Parathyroid adenoma (tissue), 2 donors: ENCODE results near the gene POU6F2.

Experiments
- H2AFZ ChIP-seq: fragments of 300-600 bp; sonication (generic); one replicate; pipeline ENCODE4 v1.7.0; 2017; ENCODE audit warnings: antibody characterized with exemption, mild to moderate bottlenecking
- H3K27ac ChIP-seq: fragments of 300-600 bp; sonication (generic); one replicate; pipeline ENCODE4 v1.7.0; 2017
- H3K27me3 ChIP-seq: fragments of 300-600 bp; sonication (generic); one replicate; pipeline ENCODE4 v1.7.0; 2017; ENCODE audit warnings: low read length; ENCODE audit not compliant: control insufficient read depth, insufficient read depth
- H3K36me3 ChIP-seq: fragments of 300-600 bp; sonication (generic); one replicate; pipeline ENCODE4 v1.7.0; 2017; ENCODE audit warnings: low read length; ENCODE audit not compliant: control insufficient read depth, insufficient read depth
- H3K4me1 ChIP-seq: fragments of 300-600 bp; sonication (generic); one replicate; pipeline ENCODE4 v1.7.0; 2017; ENCODE audit warnings: control low read depth
- H3K4me2 ChIP-seq: fragments of 300-600 bp; sonication (generic); one replicate; pipeline ENCODE4 v1.7.0; 2017; ENCODE audit warnings: low read length
- H3K4me3 ChIP-seq: fragments of 300-600 bp; sonication (generic); one replicate; pipeline ENCODE4 v1.7.0; 2017; ENCODE audit warnings: low read depth, low read length
- H3K79me2 ChIP-seq: fragments of 300-600 bp; sonication (generic); one replicate; pipeline ENCODE4 v1.7.0; 2017; ENCODE audit warnings: control low read depth
- H3K9ac ChIP-seq: fragments of 300-600 bp; sonication (generic); one replicate; pipeline ENCODE4 v1.7.0; 2017; ENCODE audit warnings: mild to moderate bottlenecking
- H3K9me3 ChIP-seq: fragments of 300-600 bp; sonication (generic); one replicate; pipeline ENCODE4 v1.7.0; 2017; ENCODE audit warnings: low read length; ENCODE audit not compliant: control insufficient read depth
- TF ChIP-seq, protein P1 (sequence below): fragments of 300-600 bp; sonication (generic); IDR thresholded peaks from one replicate; pipeline ENCODE4 v1.7.0; 2017; ENCODE audit warnings: antibody characterized with exemption, mild to moderate bottlenecking
- donor health status: primary hyperparathyroidism.

POU6F2 gene

DNA sequence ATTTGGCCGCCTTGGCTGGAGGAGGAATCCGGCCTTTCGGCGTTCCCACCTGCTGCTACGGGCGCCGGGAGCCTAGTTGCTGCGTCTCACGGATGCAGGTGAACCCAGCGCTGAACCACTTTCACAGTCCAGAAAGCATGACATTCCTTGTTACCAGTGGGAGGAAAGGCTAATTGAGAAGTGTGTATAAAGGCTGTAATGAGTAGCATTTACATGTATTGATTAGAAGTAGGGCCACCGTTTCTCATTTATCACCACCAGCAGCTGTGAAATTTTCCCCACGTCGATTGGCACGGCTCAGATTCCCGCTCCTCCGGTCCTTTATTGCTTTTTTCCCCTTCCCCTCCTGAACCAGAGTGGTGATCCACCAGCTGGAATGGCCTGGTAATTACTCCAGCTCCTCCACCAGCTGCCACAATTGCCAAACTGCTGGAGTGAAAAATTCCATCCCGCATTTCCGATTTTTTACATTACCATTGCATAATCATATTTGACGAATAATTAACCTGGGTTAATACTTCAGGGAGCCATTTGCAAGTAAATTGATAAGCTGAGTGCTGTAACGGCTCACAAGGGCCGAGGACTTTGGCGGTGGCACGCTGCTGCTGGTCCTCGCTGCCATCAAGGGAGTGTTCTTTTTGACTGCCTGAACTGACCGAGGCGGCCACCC, 153.3 kb downstream of the POU6F2 start:
- H3K36me3 ChIP-seq: no peaks in the 10 kb centered on the region
- H3K27ac ChIP-seq: no peak overlapping the region
- no peak overlapping the region for H3K4me3 ChIP-seq
- H3K79me2 ChIP-seq: no peaks in the 10 kb centered on the region
- TF ChIP-seq, protein P1, sequence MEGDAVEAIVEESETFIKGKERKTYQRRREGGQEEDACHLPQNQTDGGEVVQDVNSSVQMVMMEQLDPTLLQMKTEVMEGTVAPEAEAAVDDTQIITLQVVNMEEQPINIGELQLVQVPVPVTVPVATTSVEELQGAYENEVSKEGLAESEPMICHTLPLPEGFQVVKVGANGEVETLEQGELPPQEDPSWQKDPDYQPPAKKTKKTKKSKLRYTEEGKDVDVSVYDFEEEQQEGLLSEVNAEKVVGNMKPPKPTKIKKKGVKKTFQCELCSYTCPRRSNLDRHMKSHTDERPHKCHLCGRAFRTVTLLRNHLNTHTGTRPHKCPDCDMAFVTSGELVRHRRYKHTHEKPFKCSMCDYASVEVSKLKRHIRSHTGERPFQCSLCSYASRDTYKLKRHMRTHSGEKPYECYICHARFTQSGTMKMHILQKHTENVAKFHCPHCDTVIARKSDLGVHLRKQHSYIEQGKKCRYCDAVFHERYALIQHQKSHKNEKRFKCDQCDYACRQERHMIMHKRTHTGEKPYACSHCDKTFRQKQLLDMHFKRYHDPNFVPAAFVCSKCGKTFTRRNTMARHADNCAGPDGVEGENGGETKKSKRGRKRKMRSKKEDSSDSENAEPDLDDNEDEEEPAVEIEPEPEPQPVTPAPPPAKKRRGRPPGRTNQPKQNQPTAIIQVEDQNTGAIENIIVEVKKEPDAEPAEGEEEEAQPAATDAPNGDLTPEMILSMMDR: no peak
- no peak overlapping the region for H3K9ac ChIP-seq
- no peaks in the 10 kb centered on the region for H3K4me1 ChIP-seq
- no peaks in the 10 kb centered on the region for H3K9me3 ChIP-seq
- no peak overlapping the region for H2AFZ ChIP-seq
- no peak overlapping the region for H3K4me2 ChIP-seq
- no peaks in the 10 kb centered on the region for H3K27me3 ChIP-seq

GRCh38 chr7:39132306-39132705, 154.6 kb downstream of the POU6F2 start:
- no peaks in the 10 kb centered on the region for H3K79me2 ChIP-seq
- no peak overlapping the region for H3K27ac ChIP-seq
- no peaks in the 10 kb centered on the region for H3K4me1 ChIP-seq
- no peaks in the 10 kb centered on the region for H3K36me3 ChIP-seq
- H2AFZ ChIP-seq: no peak overlapping the region
- H3K4me3 ChIP-seq: no peak overlapping the region
- no peak overlapping the region for H3K4me2 ChIP-seq
- H3K9me3 ChIP-seq: no peaks in the 10 kb centered on the region
- no peak overlapping the region for H3K9ac ChIP-seq
- TF ChIP-seq, protein P1: no peak
- H3K27me3 ChIP-seq: no peaks in the 10 kb centered on the region

DNA sequence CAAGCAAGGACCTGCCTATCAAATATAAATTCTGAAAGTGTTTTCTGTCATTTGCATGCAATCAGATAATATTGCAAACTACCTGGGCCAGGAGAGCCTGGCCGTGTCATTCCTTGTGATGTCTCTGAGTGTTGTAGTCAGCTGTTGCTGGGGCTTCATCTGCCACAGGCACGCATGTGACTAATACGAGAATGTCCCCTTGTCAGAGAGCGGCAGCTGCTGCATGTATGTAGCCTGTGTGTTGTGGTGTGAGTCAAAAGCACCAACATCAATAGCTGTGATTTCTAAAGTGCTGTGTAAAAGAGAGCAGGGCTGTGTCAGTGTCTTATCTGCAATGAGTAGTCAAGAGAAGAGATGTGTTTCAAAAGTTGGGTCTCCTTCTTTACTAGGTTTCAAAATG, 155.4 kb downstream of the POU6F2 start:
- no peak overlapping the region for H3K4me3 ChIP-seq

DNA sequence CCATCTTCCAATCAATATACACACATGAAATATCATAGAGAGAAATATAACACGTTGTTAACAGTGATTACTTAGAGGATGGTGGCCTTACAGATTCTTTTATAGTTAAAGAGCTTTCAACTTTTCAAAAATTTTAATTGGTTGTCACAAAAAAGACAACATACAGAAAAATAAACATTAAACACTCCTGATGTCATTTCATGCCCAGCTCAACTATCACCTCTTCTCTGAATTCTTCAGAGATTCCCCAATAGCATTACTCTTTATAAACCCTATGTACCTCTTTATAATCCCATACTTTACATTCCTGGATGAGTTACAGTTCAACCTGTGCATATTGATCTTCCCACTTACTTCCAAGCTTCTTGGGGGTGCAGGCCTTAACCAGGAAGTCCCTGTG, 159.8 kb downstream of the POU6F2 start:
- Histone ChIP-seq H3K79me2 (no peaks in the 10 kb centered on the region), H3K9me3 (no peaks in the 10 kb centered on the region), H3K9ac (no peak overlapping the region), H3K36me3 (no peaks in the 10 kb centered on the region), H3K27me3 (no peaks in the 10 kb centered on the region), H2AFZ (no peak overlapping the region), H3K27ac (no peak overlapping the region), H3K4me3 (no peak overlapping the region), H3K4me1 (no peaks in the 10 kb centered on the region), H3K4me2 (no peak overlapping the region)
- TF ChIP-seq, protein P1: no peak

More for the DNA sequence above, 155.4 kb downstream of the POU6F2 start:
- Histone ChIP-seq H3K4me1 (no peaks in the 10 kb centered on the region), H3K9ac (no peak overlapping the region), H3K27ac (no peak overlapping the region), H3K4me2 (no peak overlapping the region), H2AFZ (no peak overlapping the region), H3K36me3 (no peaks in the 10 kb centered on the region), H3K79me2 (no peaks in the 10 kb centered on the region), H3K27me3 (no peaks in the 10 kb centered on the region), H3K9me3 (no peaks in the 10 kb centered on the region)
- TF ChIP-seq, protein P1: no peak

- Histone ChIP-seq H3K36me3 (no peaks in the 10 kb centered on the region), H3K79me2 (no peaks in the 10 kb centered on the region), H3K9ac (no peak overlapping the region), H3K27me3 (no peaks in the 10 kb centered on the region), H3K27ac (no peak overlapping the region), H3K4me2 (no peak overlapping the region), H3K4me3 (no peak overlapping the region), H3K9me3 (no peaks in the 10 kb centered on the region), H3K4me1 (no peaks in the 10 kb centered on the region), H2AFZ (no peak overlapping the region)
- TF ChIP-seq, protein P1: no peak
Measured at GRCh38 chr7:39142750-39143149, 165.0 kb downstream of the POU6F2 start.
